ENCODE measurements around the gene SDC1.

DNA sequence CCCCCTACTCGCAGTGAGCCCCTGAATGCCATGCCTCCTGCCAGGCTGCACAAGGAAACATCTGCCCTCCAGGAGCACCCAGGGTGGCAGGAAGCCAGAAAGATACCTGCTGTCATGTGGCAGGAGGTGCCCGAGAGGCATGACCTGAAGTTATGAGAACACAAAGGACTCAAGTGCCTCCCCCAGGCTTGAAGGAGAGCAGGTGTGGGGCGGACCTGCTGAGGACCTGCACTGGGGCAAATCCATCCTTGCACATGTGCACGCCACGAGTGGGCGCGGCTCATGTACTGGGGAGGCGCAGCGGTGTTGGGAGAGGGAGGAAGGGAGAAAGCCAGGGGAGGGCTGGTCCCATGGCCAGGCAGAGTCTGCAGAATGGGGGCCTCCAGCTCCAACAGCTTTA, 26.9 kb downstream of the SDC1 start:
- TF ChIP-seq, protein P1, sequence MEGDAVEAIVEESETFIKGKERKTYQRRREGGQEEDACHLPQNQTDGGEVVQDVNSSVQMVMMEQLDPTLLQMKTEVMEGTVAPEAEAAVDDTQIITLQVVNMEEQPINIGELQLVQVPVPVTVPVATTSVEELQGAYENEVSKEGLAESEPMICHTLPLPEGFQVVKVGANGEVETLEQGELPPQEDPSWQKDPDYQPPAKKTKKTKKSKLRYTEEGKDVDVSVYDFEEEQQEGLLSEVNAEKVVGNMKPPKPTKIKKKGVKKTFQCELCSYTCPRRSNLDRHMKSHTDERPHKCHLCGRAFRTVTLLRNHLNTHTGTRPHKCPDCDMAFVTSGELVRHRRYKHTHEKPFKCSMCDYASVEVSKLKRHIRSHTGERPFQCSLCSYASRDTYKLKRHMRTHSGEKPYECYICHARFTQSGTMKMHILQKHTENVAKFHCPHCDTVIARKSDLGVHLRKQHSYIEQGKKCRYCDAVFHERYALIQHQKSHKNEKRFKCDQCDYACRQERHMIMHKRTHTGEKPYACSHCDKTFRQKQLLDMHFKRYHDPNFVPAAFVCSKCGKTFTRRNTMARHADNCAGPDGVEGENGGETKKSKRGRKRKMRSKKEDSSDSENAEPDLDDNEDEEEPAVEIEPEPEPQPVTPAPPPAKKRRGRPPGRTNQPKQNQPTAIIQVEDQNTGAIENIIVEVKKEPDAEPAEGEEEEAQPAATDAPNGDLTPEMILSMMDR (IDR thresholded peaks at IDR 0.05) = peak in 1 of 6 experiments; percentile 48
- no peak for TF ChIP-seq POLR2A (IDR thresholded peaks at IDR 0.05)
